ENCODE results near the gene STEAP4.
"Not testable (repeated sequence)": the region's sequence is repeated elsewhere in the genome, so short reads cannot be mapped to it uniquely, and the experiment has no call there.

The STEAP4 gene

DNA sequence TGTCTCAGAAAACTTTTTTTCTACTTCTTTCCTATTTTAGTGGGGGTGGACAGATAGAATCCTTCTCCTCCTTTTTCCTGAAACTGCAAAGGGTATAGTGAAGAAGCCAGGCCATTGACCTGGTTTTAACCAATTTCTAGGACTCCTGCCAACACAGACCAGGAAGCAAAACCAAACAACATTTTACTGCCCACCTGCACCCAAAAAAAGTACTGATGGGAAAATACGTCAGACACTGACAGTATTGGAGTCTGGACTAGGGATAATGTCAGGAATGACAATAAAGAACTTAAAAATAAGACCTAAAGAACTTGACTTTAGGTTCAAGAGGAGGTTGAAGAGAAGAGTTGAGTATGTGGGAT is 5.0 kb upstream of the STEAP4 start:
- DNase-seq, result no peak

DNA sequence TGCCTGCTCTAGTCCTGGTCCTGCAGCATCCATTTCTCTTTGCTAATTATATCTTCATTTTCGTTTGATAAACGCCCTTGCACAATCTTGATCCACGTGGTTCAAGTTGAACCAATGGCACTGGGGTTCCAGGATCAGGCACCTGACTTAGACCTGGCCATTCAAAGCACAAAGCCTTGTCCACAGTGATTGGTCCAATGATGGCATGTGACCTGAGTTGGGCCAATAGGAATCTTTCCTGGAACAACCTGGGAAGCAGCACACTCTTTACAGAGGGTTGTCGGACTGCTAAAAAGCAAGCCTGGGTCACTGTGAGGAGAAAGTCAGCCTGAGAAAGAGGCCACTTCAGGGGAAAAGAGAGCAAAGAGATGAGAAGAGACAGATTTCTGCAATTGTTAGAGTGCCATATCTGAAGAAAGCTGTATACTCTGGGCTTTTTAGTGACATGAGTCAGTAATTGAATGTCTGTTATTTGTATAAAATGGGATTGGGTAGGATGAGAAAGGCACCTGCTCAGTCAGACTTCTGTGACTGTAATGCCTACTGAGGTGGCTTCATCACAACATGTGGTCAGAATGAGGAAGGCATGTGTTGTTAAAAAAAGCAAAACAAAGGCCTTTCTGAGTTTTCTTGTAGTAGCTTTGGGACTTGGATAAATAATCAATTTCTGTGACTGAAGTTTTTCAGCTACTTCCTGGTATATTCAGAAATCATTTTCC is 4.4 kb upstream of the STEAP4 start:
- DNase-seq, result no peak

DNA sequence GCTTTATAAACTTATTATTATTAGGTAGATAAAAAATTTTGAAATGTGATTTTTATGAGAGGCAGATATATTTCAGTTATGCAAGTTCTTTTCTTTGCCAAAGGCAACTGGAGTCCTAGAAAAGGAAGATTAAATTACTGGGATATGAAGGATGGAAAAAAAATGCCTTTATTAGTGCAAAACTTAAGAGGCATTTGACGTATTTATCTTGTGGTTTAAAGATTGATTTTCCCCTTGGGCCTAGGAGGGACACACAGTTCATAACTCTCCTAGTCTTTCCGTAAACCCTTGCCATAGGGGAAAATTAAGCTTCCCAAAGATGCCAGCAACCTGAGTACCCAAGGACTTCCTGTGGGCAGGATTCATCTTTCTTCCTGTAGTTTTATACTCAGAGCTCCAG is 3.1 kb upstream of the STEAP4 start:
- no peak for DNase-seq

DNA sequence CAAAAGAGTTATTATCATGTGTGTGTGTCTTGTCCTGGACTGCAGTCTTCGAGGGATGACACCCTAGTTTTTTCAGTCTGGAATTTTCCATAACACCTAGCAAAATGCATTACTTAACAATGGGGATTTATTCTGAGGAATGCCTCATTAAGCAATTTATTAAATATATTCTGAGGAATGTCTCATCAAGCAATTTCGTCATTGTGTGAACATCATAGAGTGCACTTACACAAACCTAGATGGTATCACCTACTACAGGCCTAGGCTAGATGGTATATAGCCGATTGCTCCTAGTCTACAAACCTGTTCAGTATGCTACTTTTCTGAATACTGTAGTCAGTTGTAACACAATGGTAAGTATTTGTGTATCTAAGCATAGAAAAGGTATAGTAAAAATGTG is 1.1 kb upstream of the STEAP4 start:
- no peak for DNase-seq

DNA sequence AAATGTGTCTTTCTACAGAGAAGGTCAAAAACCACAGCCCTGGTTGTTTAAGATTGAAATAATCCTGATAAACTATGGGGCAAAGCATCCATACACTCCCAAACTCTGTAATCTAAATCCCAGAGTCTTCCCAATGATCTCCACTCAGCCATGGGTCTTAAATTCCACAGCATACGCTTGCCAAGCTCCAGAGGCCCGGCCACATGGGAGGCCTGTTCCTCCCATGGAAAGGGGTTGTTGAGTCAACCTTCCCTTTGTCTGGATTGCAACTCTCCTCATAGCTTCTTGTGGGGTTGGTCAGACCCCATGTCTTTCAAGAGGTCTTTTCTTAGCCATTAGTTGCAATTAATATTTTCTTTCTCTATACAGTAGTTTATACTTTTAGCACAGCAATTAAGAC is 718 bp upstream of the STEAP4 start:
- no peak for DNase-seq

DNA sequence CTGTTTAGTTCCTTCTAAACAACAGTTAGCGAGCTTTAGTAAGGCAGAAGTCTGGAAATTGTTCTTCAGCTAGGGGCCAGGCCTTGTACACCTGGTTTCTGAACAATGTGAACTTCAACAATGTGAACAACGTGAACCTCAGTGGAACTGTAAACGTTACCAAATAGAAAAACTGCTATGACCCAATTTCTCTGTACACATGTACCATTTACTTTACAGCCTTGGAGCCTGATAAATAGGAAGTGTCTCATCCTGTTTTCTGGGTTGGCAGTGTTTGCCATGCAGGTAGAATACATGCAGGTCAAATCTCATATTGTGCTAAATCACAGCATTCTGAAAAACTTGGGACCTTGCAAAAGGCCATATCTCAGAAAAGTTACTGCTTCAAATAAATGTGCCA is 1.6 kb downstream of the STEAP4 start:
- DNase-seq, result no peak

DNA sequence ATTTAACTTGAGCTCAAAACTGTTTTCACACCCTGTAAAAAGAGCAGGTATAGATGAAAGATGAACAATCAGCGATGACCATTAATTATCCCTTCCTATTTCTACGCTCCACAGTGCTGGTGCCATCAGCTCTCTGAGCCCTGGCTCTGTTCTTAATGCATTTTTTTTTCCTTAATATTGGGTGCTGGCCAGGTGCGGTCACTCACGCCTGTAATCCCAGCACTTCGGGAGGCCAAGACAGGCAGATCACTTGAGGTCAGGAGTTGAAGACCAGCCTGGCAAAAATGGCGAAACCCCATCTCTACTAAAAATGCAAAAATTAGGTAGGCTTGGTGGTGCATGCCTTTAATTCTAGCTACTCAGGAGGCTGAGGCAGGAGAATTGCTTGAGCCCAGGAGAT is 4.2 kb downstream of the STEAP4 start:
- DNase-seq, result no peak

DNA sequence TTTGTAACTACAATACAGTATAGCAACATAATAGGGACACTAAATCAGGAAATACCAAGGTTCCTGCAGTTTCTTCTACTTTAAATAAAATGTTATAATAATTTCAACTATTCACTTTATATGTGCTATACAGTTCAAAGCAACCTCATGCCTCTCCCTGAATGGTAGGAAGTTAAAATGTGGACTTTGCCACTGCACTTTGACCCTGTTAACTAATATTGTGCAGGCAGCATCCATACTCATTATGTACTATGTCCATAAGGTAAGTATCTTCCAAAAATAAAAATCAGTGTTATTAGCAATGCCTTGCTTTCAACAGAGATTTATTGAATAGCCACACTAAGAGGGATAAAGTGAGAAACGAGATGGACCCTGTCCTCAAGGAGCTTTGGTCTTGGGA is 4.8 kb downstream of the STEAP4 start:
- DNase-seq, result no peak

DNA sequence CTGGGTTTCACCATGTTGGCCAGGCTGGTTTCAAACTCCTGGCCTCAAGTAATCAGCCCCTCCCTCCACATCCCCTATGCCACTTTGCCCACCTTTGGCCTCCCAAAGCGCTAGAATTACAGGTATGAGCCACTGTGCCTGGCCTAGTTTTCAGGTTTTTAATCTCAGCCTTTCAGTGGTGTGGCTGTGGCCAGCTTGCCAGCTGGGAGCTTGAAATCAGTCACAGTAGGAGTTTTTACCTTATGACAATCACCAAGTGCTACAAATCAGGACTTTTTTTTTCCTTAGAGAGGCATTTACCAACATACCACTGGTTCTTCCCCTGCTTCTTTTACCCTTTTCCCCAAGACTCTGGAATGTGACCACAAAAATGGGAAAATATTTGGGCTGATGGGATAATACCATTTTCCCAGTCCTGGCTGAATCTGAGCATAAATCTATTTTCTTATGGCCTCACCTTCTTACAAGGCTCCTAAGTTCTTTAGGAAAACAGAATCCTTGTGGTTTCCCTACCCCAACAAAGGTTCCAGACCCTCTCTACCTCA is 6.2 kb downstream of the STEAP4 start:
- DNase-seq, result no peak

DNA sequence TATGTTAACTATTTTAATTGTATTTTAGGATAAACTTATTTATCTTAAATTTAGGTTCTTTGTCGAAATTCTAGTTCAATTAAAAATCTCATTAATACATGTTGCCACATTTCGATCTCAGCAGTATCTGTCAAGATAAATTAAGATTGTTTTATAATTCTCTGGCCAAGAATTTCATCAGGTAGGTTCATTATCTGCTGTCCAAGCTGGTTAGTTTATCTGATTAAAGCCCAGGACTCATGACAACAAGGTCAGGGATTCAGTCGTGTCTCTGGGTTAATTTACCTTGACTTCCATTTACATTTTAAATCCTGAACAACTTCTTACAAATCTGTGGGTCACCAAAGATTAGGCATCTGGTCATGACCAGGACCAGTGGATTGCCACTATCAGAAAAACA is 7.6 kb downstream of the STEAP4 start:
- no peak for DNase-seq

DNA sequence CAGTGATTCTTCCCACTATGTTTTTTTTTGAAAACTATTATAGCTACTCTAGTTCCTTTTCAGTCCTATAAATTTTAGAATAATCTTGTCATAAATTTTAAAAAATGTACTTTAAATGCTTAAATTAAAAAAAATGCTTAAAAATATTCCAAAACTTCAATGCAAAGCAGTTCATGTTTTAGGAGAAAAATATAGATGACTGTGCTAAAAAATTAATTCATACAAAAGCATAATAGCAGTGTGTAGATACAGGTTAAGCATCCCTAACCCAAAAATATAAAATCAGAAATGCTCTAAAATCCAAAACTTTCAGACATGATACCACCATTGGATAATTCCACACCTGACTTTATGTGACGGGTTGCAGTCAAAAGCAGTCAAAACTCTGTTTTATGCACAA is 12.8 kb downstream of the STEAP4 start:
- DNase-seq, result no peak

DNA sequence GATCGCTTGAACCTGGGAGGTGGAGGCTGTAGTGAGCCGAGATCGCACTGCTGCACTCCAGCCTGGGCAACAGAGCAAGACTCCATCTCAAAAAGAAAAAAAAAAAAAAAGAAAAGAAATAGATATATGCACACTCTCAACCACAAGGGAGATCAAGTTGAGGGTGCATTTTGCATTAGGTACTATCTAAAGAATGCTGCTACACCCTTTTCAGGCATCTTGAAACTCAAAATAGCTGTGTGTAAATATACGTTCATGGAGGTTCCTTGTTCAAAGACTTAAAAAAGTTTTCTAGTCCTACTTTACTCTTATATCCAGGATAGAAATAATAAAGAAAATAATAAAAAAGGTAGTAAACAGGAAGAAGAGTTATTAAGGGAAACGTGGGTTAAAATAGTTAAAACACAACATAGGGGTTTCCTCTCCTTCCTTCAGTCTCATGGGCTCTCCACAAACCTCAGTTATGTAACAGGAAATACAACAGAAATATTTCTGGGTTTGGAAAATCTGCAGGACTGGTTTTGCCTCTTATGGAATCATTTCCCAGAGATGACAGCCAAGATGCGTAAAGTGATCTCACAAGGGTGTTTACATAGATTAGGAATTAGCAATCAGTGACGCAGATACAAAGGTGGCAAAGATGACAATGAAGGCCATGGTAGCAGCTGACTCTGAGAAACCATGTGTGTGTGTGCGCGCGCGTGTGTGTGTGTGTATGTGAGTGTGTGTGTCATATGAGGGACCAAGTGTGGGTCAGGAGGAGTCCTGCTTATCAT is 15.1 kb downstream of the STEAP4 start:
- DNase-seq, result no peak

DNA sequence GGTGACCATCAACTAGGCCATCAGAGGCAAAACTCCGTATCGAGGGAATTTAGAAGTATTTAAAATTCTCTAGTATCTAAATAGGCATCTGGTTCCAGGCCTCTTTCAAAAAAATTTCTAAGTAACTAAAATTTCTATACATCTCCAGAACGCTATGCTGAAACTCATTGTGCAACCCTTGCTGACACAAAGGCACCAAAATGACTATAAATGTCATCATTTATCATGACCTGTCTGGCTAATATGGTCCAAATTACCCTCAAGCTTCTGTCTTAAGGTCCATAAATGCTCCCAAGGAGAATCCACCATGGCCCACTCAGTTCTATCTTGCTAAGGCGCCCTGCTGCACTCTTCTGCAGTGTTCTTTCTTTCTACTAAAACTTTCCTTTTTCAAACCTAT is 16.2 kb downstream of the STEAP4 start:
- DNase-seq, result no peak

DNA sequence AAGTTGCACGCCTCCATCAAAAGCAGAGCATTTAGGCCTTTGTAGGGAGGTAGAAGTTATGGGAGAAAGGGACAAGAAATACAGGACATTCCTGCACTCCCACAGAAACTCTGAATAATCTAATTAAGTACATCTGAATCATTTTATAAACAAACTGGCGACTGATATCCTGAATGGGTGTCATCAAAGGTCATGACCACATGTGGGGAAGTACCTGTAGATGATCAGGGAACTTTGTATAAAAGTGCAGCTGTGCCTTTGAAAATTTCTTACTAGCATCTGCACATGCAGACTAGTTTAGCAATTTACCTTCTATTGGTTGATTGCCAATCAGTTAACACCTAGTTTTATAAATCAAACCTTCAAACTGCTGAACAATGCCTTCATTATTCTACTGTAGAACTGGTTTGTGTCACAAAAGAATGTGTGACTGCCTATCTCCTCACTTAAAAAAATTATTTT is 17.1 kb downstream of the STEAP4 start:
- DNase-seq, result no peak

DNA sequence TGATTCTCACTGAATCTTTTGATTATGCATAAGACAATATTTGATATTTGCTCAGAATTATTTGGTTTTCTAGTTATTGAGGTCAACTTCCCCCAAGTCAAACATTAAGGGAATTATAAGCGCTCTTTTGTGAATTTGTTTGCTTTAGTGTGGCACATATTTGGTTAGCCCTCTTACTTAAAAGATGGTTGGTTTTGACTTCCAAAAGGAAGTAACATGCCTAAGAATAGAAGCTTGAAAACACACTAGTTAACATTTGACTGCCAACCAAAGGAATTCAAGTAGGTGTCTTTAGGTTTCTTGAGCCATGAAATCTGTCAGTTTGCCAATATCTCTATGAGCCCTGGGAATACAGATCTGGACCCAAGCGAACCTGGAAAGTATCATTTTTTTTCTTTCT is 24.9 kb downstream of the STEAP4 start:
- no peak for DNase-seq

DNA sequence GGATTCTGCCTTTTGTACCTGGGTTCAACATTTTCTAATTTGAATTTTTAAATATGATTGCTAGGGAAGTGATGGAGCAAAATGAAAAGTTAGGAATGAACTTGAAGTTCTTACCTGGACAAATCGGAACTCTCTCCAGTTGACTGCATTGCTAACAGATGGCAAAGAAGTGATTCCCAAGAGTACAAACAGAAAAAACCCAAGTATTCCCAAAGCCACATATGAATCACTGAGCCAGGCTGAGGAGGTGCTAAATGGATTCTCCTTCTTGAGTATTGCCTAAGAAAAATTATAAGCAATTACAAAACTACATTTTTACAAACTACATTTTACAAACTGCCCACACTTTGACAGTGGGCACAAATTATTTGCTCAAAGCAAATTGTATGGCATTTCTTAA is 25.9 kb downstream of the STEAP4 start:
- DNase-seq, result no peak

DNA sequence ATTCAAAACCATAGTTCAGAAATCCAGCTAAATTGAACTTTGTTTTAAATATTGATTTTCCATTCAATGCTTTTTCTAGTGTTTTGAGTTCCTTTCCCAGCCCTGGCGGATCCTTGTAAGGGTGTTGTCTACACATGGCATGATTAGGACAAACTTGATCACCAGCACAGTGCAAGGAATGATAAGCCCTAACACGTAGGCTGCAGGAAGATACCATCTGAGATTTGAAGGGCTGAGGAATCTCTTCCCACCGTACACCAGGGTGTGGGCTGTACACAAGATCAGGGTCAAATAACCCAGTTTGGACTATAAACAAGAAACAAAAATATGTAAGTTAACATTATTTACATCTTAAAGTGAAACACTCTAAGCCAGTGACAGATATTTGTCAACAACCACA is 27.4 kb downstream of the STEAP4 start:
- DNase-seq, result no peak

DNA sequence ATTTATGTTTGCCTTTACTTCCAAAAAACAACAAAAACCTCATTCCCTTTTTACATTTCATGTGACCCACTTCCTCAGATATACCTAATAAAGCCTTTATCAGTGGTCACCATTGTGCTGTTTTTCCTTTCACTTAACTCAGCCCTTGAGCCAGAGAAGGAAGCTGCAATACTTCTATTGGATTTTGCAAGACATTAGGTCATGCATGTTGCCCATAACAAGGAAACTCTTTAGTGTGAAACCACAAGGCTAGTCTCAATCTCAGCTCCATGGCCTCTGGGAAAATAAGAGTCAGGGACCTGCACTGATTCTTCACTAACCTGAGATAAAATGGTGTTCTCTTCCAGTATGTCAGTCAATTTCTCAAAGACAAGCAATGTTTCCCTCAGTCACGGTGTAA is 27.8 kb downstream of the STEAP4 start:
- DNase-seq, result no peak

DNA sequence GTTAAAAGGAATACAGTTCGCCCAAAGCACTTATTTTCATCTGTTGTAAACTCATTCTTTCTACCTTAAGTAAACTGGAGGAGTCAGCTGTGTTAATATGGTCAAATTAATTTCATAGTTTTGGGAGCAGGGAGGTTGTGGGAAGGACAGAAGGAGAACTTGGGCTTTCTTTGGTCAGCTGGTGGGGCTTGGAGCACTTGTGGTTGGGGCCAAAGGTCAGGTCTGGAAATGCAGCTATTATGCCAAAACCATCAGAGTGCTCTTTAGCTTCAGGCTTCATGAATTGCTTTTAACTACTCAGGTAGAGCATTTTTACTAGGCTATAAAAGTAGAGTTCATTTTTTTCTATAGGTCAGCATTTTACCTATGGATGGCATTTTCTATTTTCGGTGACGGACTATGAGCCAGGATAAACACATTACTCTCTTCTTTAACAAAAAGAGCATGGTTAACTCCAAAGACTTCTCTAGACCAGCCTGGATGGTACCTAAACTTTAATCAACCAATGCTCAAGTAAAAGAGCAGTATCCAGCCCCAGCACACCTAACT is 30.0 kb downstream of the STEAP4 start:
- DNase-seq, result no peak

DNA sequence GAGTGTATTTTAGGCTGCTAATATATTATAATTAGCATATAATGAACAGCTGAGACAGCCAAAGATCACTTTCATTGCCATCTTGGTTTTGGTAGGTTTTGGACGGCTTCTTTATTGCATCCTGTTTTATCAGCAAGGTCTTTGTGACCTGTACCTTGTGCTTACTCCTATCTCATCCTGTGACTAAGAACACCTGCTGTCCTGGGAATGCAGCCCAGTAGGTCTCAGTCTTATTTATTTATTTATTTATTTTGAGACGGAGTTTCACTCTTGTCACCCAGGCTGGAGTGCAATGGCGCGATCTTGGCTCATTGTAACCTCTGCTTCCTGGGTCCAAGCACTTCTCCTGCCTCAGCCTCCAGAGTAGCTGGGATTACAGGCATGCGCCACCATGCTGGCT is 31.8 kb downstream of the STEAP4 start:
- DNase-seq, result not testable (repeated sequence)

DNA sequence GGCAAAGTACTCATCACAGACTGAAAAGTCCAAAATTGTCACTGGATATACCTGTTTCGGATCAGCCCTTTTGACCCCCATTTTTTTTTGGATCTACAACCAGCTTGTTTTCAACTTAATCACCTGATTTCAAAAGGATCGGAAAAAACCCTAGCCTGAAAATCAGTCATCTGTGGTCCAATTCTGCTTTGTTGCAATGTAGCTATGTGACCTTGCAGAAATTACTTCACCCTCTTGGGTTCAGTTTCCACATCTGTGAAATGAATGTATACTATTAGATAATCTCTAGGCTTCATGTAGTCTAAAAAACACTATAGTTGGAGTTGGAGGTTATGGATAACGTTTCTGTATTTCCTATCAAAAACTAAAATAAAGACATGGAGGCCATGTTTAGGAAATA is 37.1 kb downstream of the STEAP4 start:
- no peak for DNase-seq

DNA sequence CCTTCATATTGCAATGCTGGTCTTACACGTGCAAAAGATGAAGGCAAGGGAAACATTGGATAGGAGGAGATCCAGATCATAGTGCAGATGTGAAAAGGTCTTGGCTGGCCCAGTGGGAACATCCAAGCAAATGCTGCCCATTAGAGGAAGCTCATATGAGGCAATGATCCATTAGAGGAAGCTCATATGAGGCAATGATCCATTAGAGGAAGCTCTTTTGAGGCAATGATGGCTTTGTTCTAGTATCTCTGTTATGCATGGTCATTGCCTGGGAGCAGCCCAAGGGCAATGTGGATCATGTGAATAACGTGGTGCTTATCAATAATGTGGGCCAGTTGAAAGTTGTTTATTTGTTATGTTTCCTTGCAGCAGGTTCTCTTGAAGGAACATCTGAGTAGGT is 37.8 kb downstream of the STEAP4 start:
- DNase-seq, result no peak

DNA sequence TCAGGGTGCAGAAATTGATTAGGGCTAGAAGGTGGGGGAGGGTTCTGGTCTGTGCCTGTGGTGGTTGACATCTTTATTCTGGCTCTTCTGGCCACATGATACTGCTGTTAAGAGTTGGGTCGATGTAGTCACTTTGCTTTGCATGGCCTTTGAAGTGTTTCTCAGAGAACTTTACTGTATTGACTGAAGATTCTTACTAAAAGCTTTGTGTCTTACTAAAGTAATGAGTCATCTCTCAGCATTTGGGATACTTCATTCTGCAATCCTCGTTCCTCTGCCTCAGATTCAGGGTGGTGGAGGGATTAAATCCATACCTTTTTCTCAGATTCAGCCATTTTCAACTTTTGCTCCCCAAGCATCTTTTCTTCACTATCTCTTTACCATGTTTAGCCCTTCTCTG is 38.6 kb downstream of the STEAP4 start:
- no peak for DNase-seq

DNA sequence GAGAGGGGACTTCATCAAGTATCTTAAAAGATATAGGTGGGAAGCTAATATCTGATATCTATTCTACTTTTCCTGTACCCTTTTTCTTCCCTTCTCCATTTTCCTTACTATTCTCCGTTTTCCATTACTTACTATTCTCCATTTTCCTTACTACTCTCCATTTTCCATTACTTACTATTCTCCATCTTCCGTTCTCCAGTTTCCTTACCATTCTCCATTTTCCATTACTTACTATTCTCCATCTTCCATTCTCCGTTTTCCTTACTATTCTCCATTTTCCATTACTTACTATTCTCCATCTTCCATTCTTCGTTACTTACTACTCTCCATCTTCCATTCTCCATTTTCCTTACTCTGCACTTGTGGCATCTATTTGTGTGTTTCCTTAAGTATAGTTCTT is 39.3 kb downstream of the STEAP4 start:
- DNase-seq, result no peak
